ENCODE data around the gene BCAS2.
A peak's percentile ranks its signal among the peaks of the same experiment; 100 is the strongest.

The BCAS2 gene

GRCh38 chr1:114581335-114582287 lies at the start of gene BCAS2:
BCAS2 (minus strand) TSS chr1:114581615; CDS start chr1:114581591, 24 bp downstream.
- TF ChIP-seq MAX (IDR thresholded peaks at IDR 0.05; ENCODE audit: low read depth, low read length) (peak; percentile 65), POLR2A (IDR thresholded peaks at IDR 0.05; ENCODE audit: extremely low read depth, insufficient read length) (peak; percentile 92), MYC (IDR thresholded peaks at IDR 0.05; ENCODE audit: low read depth, low read length) (peak; percentile 48; the same call in 1 of the 2 replicates), CTCF (IDR thresholded peaks at IDR 0.05; ENCODE audit: low read depth, low read length) (no peak)

DNA sequence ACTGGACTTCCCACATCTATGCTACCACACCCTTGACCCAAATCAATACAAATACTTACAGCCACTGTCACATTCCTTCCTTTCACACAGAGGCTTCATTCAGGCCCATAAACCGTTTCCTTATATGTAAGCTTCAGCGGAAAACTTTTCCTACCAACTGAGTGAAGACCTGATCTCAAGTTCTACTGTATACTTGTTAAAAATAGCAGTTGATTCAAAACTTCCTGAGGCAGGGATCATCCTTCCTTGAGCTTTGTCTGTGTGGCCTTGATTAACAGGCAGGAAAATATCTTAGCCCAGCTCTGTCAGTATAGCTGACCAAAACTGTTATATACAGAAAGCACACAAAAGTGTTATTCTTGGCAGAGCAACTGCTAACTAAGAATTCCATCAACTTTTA lies 45.7 kb upstream of the BCAS2 start:
- no peak for TF ChIP-seq MAX (IDR thresholded peaks at IDR 0.05; ENCODE audit: low read depth, low read length)
- no peak for TF ChIP-seq MYC (IDR thresholded peaks at IDR 0.05; ENCODE audit: low read depth, low read length)
- no peak for TF ChIP-seq CTCF (IDR thresholded peaks at IDR 0.05; ENCODE audit: low read depth, low read length)
- no peak for TF ChIP-seq POLR2A (IDR thresholded peaks at IDR 0.05; ENCODE audit: extremely low read depth, insufficient read length)
- H3K4me3 ChIP-seq (ENCODE audit: low read depth, low read length) = no peak overlapping the region
- DNase-seq (ENCODE audit: low read depth) = no peak

More at GRCh38 chr1:114581335-114582287, at the start of gene BCAS2:
- peak within 1 kb of the TSS; percentile 100 for H3K4me3 ChIP-seq (ENCODE audit: low read depth, low read length)
- peak; percentile 98 for DNase-seq (ENCODE audit: low read depth)

DNA sequence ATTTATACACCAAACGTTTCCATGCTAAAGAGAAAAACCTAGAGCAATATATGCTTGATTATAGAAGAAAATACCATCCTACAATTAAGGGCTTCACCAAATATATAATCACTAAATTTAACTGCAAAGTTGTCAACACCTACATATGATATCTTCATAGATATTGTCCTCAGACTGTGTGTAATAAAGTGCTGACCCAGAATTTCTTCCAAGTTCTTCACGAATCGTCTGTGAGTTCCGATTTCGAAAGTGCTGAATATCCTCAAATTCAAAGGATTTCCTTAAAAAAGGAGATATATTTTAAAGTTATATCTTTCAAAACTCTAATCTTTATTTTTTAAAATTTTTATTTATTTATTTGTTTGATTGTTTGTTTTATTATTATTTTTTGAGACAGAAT lies 41.9 kb upstream of the BCAS2 start:
- DNase-seq (ENCODE audit: low read depth) = no peak
- no peak overlapping the region for H3K4me3 ChIP-seq (ENCODE audit: low read depth, low read length)
- TF ChIP-seq MYC (IDR thresholded peaks at IDR 0.05; ENCODE audit: low read depth, low read length) (no peak), MAX (IDR thresholded peaks at IDR 0.05; ENCODE audit: low read depth, low read length) (no peak), POLR2A (IDR thresholded peaks at IDR 0.05; ENCODE audit: extremely low read depth, insufficient read length) (no peak), CTCF (IDR thresholded peaks at IDR 0.05; ENCODE audit: low read depth, low read length) (no peak)

DNA sequence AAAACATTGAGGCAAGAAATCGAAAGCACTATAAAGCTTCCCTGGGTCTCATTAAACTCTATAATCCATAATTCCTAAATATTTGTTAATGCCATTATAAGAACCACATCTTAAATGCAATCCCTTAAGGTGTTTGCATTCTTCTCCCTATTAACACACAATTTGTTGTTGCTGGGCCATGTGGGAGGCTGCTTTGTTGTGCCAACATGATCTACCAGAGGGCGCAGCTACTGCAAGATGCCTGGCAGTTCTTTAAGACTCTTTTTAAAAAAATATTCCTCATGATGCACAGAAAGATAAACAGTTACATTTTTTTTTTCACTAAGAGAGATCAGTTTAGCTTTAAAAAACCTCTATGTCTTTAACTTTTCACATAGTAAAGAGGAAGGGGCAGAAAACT lies 39.0 kb upstream of the BCAS2 start:
- DNase-seq (ENCODE audit: low read depth) = no peak
- no peak overlapping the region for H3K4me3 ChIP-seq (ENCODE audit: low read depth, low read length)
- no peak for TF ChIP-seq MAX (IDR thresholded peaks at IDR 0.05; ENCODE audit: low read depth, low read length)
- TF ChIP-seq MYC (IDR thresholded peaks at IDR 0.05; ENCODE audit: low read depth, low read length) = no peak
- no peak for TF ChIP-seq POLR2A (IDR thresholded peaks at IDR 0.05; ENCODE audit: extremely low read depth, insufficient read length)
- no peak for TF ChIP-seq CTCF (IDR thresholded peaks at IDR 0.05; ENCODE audit: low read depth, low read length)

- H3K4me3 ChIP-seq (ENCODE audit: low read depth, low read length) = no peak overlapping the region
- TF ChIP-seq POLR2A (IDR thresholded peaks at IDR 0.05; ENCODE audit: extremely low read depth, insufficient read length) = no peak
- TF ChIP-seq CTCF (IDR thresholded peaks at IDR 0.05; ENCODE audit: low read depth, low read length) = no peak
- TF ChIP-seq MYC (IDR thresholded peaks at IDR 0.05; ENCODE audit: low read depth, low read length) = no peak
- no peak for TF ChIP-seq MAX (IDR thresholded peaks at IDR 0.05; ENCODE audit: low read depth, low read length)
- DNase-seq (ENCODE audit: low read depth) = no peak
Observed at GRCh38 chr1:114618606-114619005, 37.2 kb upstream of the BCAS2 start.

All from NB4 (cell line).